ENCODE data around the gene TSPAN16. TPM values are rescaled to one million over a fixed set of nuclear protein-coding genes. Genes with fewer than 3 reads are reported as not detected.

TSPAN16 gene
- total RNA-seq, 1 donor from 2014 or later = not detected

Other genes starting within 250 kb of the TSPAN16 start
- gene LDLR, start 206.7 kb upstream of the TSPAN16 start, total RNA-seq = 120 and 153 TPM in 2 replicates
- 2.0 and 3.2 TPM in 2 replicates for gene SPC24, start 140.4 kb upstream of the TSPAN16 start, total RNA-seq
- 50.3 and 55.2 TPM in 2 replicates for gene KANK2, start 98.6 kb upstream of the TSPAN16 start, total RNA-seq
- gene ANGPTL8, start 56.5 kb upstream of the TSPAN16 start, total RNA-seq = not detected in 2 replicates
- 38.3 and 48.2 TPM in 2 replicates for gene DOCK6, start 33.6 kb upstream of the TSPAN16 start, total RNA-seq
- gene RAB3D, start 43.5 kb downstream of the TSPAN16 start, total RNA-seq = 8.0 and 14.4 TPM in 2 replicates
- gene TMEM205, start 50.1 kb downstream of the TSPAN16 start, total RNA-seq = 45.0 and 46.0 TPM in 2 replicates
- gene CCDC159, start 50.4 kb downstream of the TSPAN16 start, total RNA-seq = 11.8 and 14.8 TPM in 2 replicates
- gene PLPPR2, start 59.3 kb downstream of the TSPAN16 start, total RNA-seq = 37.8 and 46.6 TPM in 2 replicates
- 1.7 and 1.8 TPM in 2 replicates for gene SWSAP1, start 78.5 kb downstream of the TSPAN16 start, total RNA-seq
- gene EPOR, start 88.2 kb downstream of the TSPAN16 start, total RNA-seq = 4.4 and 4.7 TPM in 2 replicates
- 1.3 and 3.6 TPM in 2 replicates for gene RGL3, start 123.2 kb downstream of the TSPAN16 start, total RNA-seq
- 0.62 and 0.66 TPM in 2 replicates for gene ODAD3, start 139.0 kb downstream of the TSPAN16 start, total RNA-seq
- 405 and 431 TPM in 2 replicates for gene PRKCSH, start 139.5 kb downstream of the TSPAN16 start, total RNA-seq
- gene ELAVL3, start 184.9 kb downstream of the TSPAN16 start, total RNA-seq = not detected in 2 replicates
- 5.5 and 7.6 TPM in 2 replicates for gene ZNF653, start 209.7 kb downstream of the TSPAN16 start, total RNA-seq
- gene ECSIT, start 233.0 kb downstream of the TSPAN16 start, total RNA-seq = 17.8 and 21.9 TPM in 2 replicates
- gene CNN1, start 242.7 kb downstream of the TSPAN16 start, total RNA-seq = 201 and 236 TPM in 2 replicates